A673 (cell line): Measurements from ENCODE around the gene CEBPZ.

Experiments used
- EZH2 ChIP-seq: fragments of 200-600 bp; sonication (generic); IDR thresholded peaks from 2 replicates; pipeline ENCODE4 v1.6.1; 2017; ENCODE audit warnings: borderline replicate concordance, low read depth, mild to moderate bottlenecking, mixed read lengths, antibody characterized with exemption, low read length; ENCODE audit not compliant: poor library complexity, severe bottlenecking
- TF ChIP-seq, protein P1 (sequence below): fragments of 300-800, 200-600 bp; sonication (generic); conservative IDR thresholded peaks from 2 replicates; pipeline ENCODE4 v1.5.1; 2017; ENCODE audit warnings: low read depth, mild to moderate bottlenecking, antibody characterized with exemption, low read length, moderate library complexity, mixed read lengths

- TF ChIP-seq, protein P1, sequence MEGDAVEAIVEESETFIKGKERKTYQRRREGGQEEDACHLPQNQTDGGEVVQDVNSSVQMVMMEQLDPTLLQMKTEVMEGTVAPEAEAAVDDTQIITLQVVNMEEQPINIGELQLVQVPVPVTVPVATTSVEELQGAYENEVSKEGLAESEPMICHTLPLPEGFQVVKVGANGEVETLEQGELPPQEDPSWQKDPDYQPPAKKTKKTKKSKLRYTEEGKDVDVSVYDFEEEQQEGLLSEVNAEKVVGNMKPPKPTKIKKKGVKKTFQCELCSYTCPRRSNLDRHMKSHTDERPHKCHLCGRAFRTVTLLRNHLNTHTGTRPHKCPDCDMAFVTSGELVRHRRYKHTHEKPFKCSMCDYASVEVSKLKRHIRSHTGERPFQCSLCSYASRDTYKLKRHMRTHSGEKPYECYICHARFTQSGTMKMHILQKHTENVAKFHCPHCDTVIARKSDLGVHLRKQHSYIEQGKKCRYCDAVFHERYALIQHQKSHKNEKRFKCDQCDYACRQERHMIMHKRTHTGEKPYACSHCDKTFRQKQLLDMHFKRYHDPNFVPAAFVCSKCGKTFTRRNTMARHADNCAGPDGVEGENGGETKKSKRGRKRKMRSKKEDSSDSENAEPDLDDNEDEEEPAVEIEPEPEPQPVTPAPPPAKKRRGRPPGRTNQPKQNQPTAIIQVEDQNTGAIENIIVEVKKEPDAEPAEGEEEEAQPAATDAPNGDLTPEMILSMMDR, result no peak
- TF ChIP-seq EZH2, result no peak
Observed at GRCh38 chr2:37250869-37251740, 19.7 kb upstream of the CEBPZ start.
